8988T (cell line): ENCODE results near the gene PILRA.
"Not testable (repeated sequence)": the region's sequence is repeated elsewhere in the genome, so short reads cannot be mapped to it uniquely, and the experiment has no call there.

Experiments used
- DNase-seq: peaks from one replicate; pipeline ENCODE4 v3.0.0; 2011

The PILRA gene

GRCh38 chr7:100373261-100373831 lies at the start of gene PILRA:
PILRA (plus strand) TSS chr7:100373487; CDS start chr7:100373657, 170 bp downstream.
- no peak for DNase-seq

- not testable (repeated sequence) for DNase-seq
Observed at GRCh38 chr7:100324194-100324593, 49.1 kb upstream of the PILRA start.

- not testable (repeated sequence) for DNase-seq
Observed at GRCh38 chr7:100325671-100326070, 47.6 kb upstream of the PILRA start.

- not testable (repeated sequence) for DNase-seq
Observed at GRCh38 chr7:100326914-100327313, 46.4 kb upstream of the PILRA start.

- peak; percentile 28 for DNase-seq
Observed at GRCh38 chr7:100335566-100336466, 37.5 kb upstream of the PILRA start.

GRCh38 chr7:100338083-100338696 lies 35.1 kb upstream of the PILRA start:
- not testable (repeated sequence) for DNase-seq

GRCh38 chr7:100341286-100341685 lies 32.0 kb upstream of the PILRA start:
- DNase-seq = not testable (repeated sequence)

- no peak for DNase-seq
Observed at GRCh38 chr7:100342765-100343164, 30.5 kb upstream of the PILRA start.

- not testable (repeated sequence) for DNase-seq
Observed at GRCh38 chr7:100344124-100344559, 29.1 kb upstream of the PILRA start.

GRCh38 chr7:100344560-100345287 lies 28.6 kb upstream of the PILRA start:
- DNase-seq = not testable (repeated sequence)

GRCh38 chr7:100345288-100345672 lies 28.0 kb upstream of the PILRA start:
- not testable (repeated sequence) for DNase-seq

GRCh38 chr7:100346921-100347320 lies 26.4 kb upstream of the PILRA start:
- no peak for DNase-seq

- no peak for DNase-seq
Observed at GRCh38 chr7:100348805-100349204, 24.5 kb upstream of the PILRA start.

- no peak for DNase-seq
Observed at GRCh38 chr7:100349757-100350156, 23.5 kb upstream of the PILRA start.

GRCh38 chr7:100351657-100352058 lies 21.6 kb upstream of the PILRA start:
- DNase-seq = no peak

GRCh38 chr7:100352230-100352781 lies 21.0 kb upstream of the PILRA start:
- DNase-seq = not testable (repeated sequence)

- DNase-seq = no peak
Observed at GRCh38 chr7:100352984-100353684, 20.2 kb upstream of the PILRA start.

- DNase-seq = no peak
Observed at GRCh38 chr7:100353685-100354330, 19.5 kb upstream of the PILRA start.

GRCh38 chr7:100356416-100357068 lies 16.7 kb upstream of the PILRA start:
- no peak for DNase-seq

- no peak for DNase-seq
Observed at GRCh38 chr7:100357131-100357561, 16.1 kb upstream of the PILRA start.
